ENCODE data around the gene SPEF2. TPM values are rescaled to one million over a fixed set of nuclear protein-coding genes. Genes with fewer than 3 reads are reported as not detected.

The SPEF2 gene
- polyA plus RNA-seq, 2 of the 4 experiments (the other 2 are of a cell fraction): 2.2 to 8.7 TPM

- H3K4me1 ChIP-seq: no peaks in the 10 kb centered on the region
- no peak overlapping the region for H3K4me2 ChIP-seq
- 1% methylated on average over 2 of the region's 2 CpGs for WGBS (ENCODE audit: missing lambda C conversion rate)
- ATAC-seq (no peak), FAIRE-seq (no peak), DNase-seq (ENCODE audit: low read depth in 1 of 2, low spot score in 1 of 2) (no peak)
- POLR2A ChIA-PET: no interaction called here
- H3K27ac ChIP-seq: no peak overlapping the region
- TF ChIP-seq REST (IDR thresholded peaks at IDR 0.05): no peak
- TF ChIP-seq HOXA7 (CRISPR knock-in tag; IDR thresholded peaks at IDR 0.05): no peak
- no peak for TF ChIP-seq HDAC2 (IDR thresholded peaks at IDR 0.05)
- TF ChIP-seq TP53 (CRISPR knock-in tag; IDR thresholded peaks at IDR 0.05): no peak
- TF ChIP-seq MAX (IDR thresholded peaks at IDR 0.05): no peak
- no peak for TF ChIP-seq KDM5A (IDR thresholded peaks at IDR 0.05)
- TF ChIP-seq CBX2 (IDR thresholded peaks at IDR 0.05; ENCODE audit: borderline replicate concordance, low read depth): no peak
- CTCF ChIA-PET: no interaction called here
- H3K9me3 ChIP-seq: no peaks in the 10 kb centered on the region
- H3K4me3 ChIP-seq: no peak overlapping the region
Observed at GRCh38 chr5:35587419-35587818, 30.2 kb upstream of the SPEF2 start.

- ChIA-PET POLR2A (no interaction called here), CTCF (no interaction called here)
- H3K27ac ChIP-seq: no peak overlapping the region
- no peak for FAIRE-seq
- H3K4me1 ChIP-seq: no peaks in the 10 kb centered on the region
- TF ChIP-seq ZC3H11A (IDR thresholded peaks at IDR 0.05) (no peak), CHD2 (IDR thresholded peaks at IDR 0.05; ENCODE audit: low read length, partially characterized antibody) (no peak), USF2 (IDR thresholded peaks at IDR 0.05) (no peak), HDAC2 (IDR thresholded peaks at IDR 0.05) (no peak), ZNF302 (CRISPR knock-in tag; IDR thresholded peaks at IDR 0.05) (no peak)
- no peak overlapping the region for H3K4me3 ChIP-seq
- H3K4me2 ChIP-seq: no peak overlapping the region
- no peak for ATAC-seq
- H3K9me3 ChIP-seq: no peaks in the 10 kb centered on the region
- DNase-seq (ENCODE audit: low read depth in 1 of 2, low spot score in 1 of 2): no peak
- WGBS (ENCODE audit: missing lambda C conversion rate): 0% methylated on average over 1 of the region's 1 CpG
Observed at GRCh38 chr5:35593338-35593737, 24.3 kb upstream of the SPEF2 start.

GRCh38 chr5:35598707-35599370, 18.8 kb upstream of the SPEF2 start:
- FAIRE-seq (no peak), DNase-seq (ENCODE audit: low read depth in 1 of 2, low spot score in 1 of 2) (peak in 1 of 2 experiments; percentile 16), ATAC-seq (peak in 1 of 2 experiments; percentile 42; a peak in 1 of 6 replicates)
- POLR2A ChIA-PET: no interaction called here
- H3K27ac ChIP-seq: no peak overlapping the region
- TF ChIP-seq HOXB13 (CRISPR knock-in tag; IDR thresholded peaks at IDR 0.05; ENCODE audit: low read depth) (no peak), RNF2 (IDR thresholded peaks at IDR 0.05; ENCODE audit: borderline replicate concordance, low read depth) (no peak), ZFP36 (IDR thresholded peaks at IDR 0.05; ENCODE audit: borderline replicate concordance, partially characterized antibody) (no peak), CBX2 (IDR thresholded peaks at IDR 0.05; ENCODE audit: borderline replicate concordance, low read depth) (no peak), ZSCAN20 (CRISPR knock-in tag; IDR thresholded peaks at IDR 0.05) (no peak), ATOH8 (CRISPR knock-in tag; IDR thresholded peaks at IDR 0.05; ENCODE audit: low read depth) (no peak), POLR2A (IDR thresholded peaks at IDR 0.05; ENCODE audit: low read length) (no peak), REST (IDR thresholded peaks at IDR 0.05) (no peak), ZNF302 (CRISPR knock-in tag; IDR thresholded peaks at IDR 0.05) (no peak), MAX (IDR thresholded peaks at IDR 0.05) (no peak), BCL3 (IDR thresholded peaks at IDR 0.05) (no peak), HEYL (CRISPR knock-in tag; IDR thresholded peaks at IDR 0.05) (no peak), TP53 (CRISPR knock-in tag; IDR thresholded peaks at IDR 0.05) (no peak), FOSL2 (IDR thresholded peaks at IDR 0.05) (no peak), FOSL2 (CRISPR knock-in tag; IDR thresholded peaks at IDR 0.05) (no peak)
- H3K4me3 ChIP-seq: no peak overlapping the region
- H3K4me2 ChIP-seq: no peak overlapping the region
- no peaks in the 10 kb centered on the region for H3K9me3 ChIP-seq
- WGBS (ENCODE audit: missing lambda C conversion rate): 8% methylated on average over 2 of the region's 2 CpGs
- CTCF ChIA-PET: interaction anchor here (1.4 to 1.6 kb wide), 2 partner anchors 11 to 18 kb away, joined by 3 read pairs; partner anchors contain the start of gene SPEF2
- no peaks in the 10 kb centered on the region for H3K4me1 ChIP-seq

All from A549 (cell line).